ENCODE results near the gene METTL24. TPM values are rescaled to one million over a fixed set of nuclear protein-coding genes. Genes with fewer than 3 reads are reported as not detected.

The METTL24 gene
- total and polyA plus RNA-seq, 3 experiments from 2014 or later = 0.35 to 0.98 TPM; not detected in 1

- peaks cover 2 to 4% of the 10 kb centered on the region in 2 donors for H3K27me3 Mint-ChIP-seq
- ChIA-PET POLR2A (no interaction called here), CTCF (no interaction called here)
- H3K4me3 Mint-ChIP-seq = no peak overlapping the region
- no peaks in the 10 kb centered on the region for H3K27me3 ChIP-seq (ENCODE audit: insufficient read depth, low read length, poor library complexity, severe bottlenecking)
- H3K27ac ChIP-seq (ENCODE audit: low read depth, low read length) = no peak overlapping the region
- no peaks in the 10 kb centered on the region for H3K9me3 ChIP-seq (ENCODE audit: low read length)
- no peaks in the 10 kb centered on the region for H3K36me3 ChIP-seq (ENCODE audit: insufficient read depth, low read length)
- H3K9me3 Mint-ChIP-seq = no peaks in the 10 kb centered on the region
- DNase-seq = no peak
- no peaks in the 10 kb centered on the region for H3K4me1 ChIP-seq (ENCODE audit: insufficient read depth, low read length)
- no peaks in the 10 kb centered on the region for H3K4me1 Mint-ChIP-seq
- H3K36me3 Mint-ChIP-seq = no peaks in the 10 kb centered on the region
- H3K27ac Mint-ChIP-seq = no peak overlapping the region
- H3K4me3 ChIP-seq (ENCODE audit: low read length) = no peak overlapping the region
Measured at GRCh38 chr6:110340392-110340965, 17.7 kb downstream of the METTL24 start.

GRCh38 chr6:110338820-110339470 is 19.2 kb downstream of the METTL24 start:
- Histone ChIP-seq H3K27me3 (ENCODE audit: insufficient read depth, low read length, poor library complexity, severe bottlenecking) (no peaks in the 10 kb centered on the region), H3K4me1 (ENCODE audit: insufficient read depth, low read length) (no peaks in the 10 kb centered on the region), H3K4me3 (ENCODE audit: low read length) (no peak overlapping the region), H3K27ac (ENCODE audit: low read depth, low read length) (no peak overlapping the region), H3K9me3 (ENCODE audit: low read length) (no peaks in the 10 kb centered on the region), H3K36me3 (ENCODE audit: insufficient read depth, low read length) (no peaks in the 10 kb centered on the region)
- no peak for DNase-seq
- H3K4me3 Mint-ChIP-seq = no peak overlapping the region
- H3K9me3 Mint-ChIP-seq = no peaks in the 10 kb centered on the region
- peaks cover 2 to 10% of the 10 kb centered on the region in 2 donors for H3K27me3 Mint-ChIP-seq
- POLR2A ChIA-PET = no interaction called here
- CTCF ChIA-PET = interaction anchor here (1.0 kb wide), 1 partner anchor 12 kb away, joined by 3 read pairs; no protein-coding TSS in a partner anchor
- H3K27ac Mint-ChIP-seq = no peak overlapping the region
- peaks cover 0 to 4% (median 0%) of the 10 kb centered on the region in 3 donors for H3K4me1 Mint-ChIP-seq
- H3K36me3 Mint-ChIP-seq = no peaks in the 10 kb centered on the region

- DNase-seq = no peak
- Histone ChIP-seq H3K36me3 (ENCODE audit: insufficient read depth, low read length) (no peaks in the 10 kb centered on the region), H3K27ac (ENCODE audit: low read depth, low read length) (no peak overlapping the region), H3K4me3 (ENCODE audit: low read length) (no peak overlapping the region), H3K9me3 (ENCODE audit: low read length) (no peaks in the 10 kb centered on the region), H3K4me1 (ENCODE audit: insufficient read depth, low read length) (no peaks in the 10 kb centered on the region), H3K27me3 (ENCODE audit: insufficient read depth, low read length, poor library complexity, severe bottlenecking) (no peaks in the 10 kb centered on the region)
- H3K36me3 Mint-ChIP-seq = no peaks in the 10 kb centered on the region
- ChIA-PET CTCF (interaction anchor here (1.3 kb wide), 1 partner anchor 18 kb away, joined by 3 read pairs; no protein-coding TSS in a partner anchor), POLR2A (no interaction called here)
- H3K4me3 Mint-ChIP-seq = no peak overlapping the region
- peaks cover 0 to 7% (median 0%) of the 10 kb centered on the region in 3 donors for H3K4me1 Mint-ChIP-seq
- H3K27ac Mint-ChIP-seq = no peak overlapping the region
- peaks cover 2 to 14% of the 10 kb centered on the region in 2 donors for H3K27me3 Mint-ChIP-seq
- H3K9me3 Mint-ChIP-seq = no peaks in the 10 kb centered on the region
Measured at GRCh38 chr6:110337486-110337885, 20.7 kb downstream of the METTL24 start.

GRCh38 chr6:110334423-110335180 is 23.5 kb downstream of the METTL24 start:
- Mint-ChIP-seq H3K4me3 (no peak overlapping the region), H3K9me3 (no peaks in the 10 kb centered on the region), H3K36me3 (no peaks in the 10 kb centered on the region), H3K4me1 (peaks cover 0 to 7% (median 0%) of the 10 kb centered on the region in 3 donors), H3K27ac (no peak overlapping the region), H3K27me3 (peaks cover 2 to 17% of the 10 kb centered on the region in 2 donors)
- no peaks in the 10 kb centered on the region for H3K4me1 ChIP-seq (ENCODE audit: insufficient read depth, low read length)
- no peaks in the 10 kb centered on the region for H3K9me3 ChIP-seq (ENCODE audit: low read length)
- no peaks in the 10 kb centered on the region for H3K36me3 ChIP-seq (ENCODE audit: insufficient read depth, low read length)
- H3K27me3 ChIP-seq (ENCODE audit: insufficient read depth, low read length, poor library complexity, severe bottlenecking) = no peaks in the 10 kb centered on the region
- DNase-seq = no peak
- CTCF ChIA-PET = no interaction called here
- H3K27ac ChIP-seq (ENCODE audit: low read depth, low read length) = no peak overlapping the region
- H3K4me3 ChIP-seq (ENCODE audit: low read length) = no peak overlapping the region
- POLR2A ChIA-PET = no interaction called here

GRCh38 chr6:110332281-110332680 is 25.9 kb downstream of the METTL24 start:
- Histone ChIP-seq H3K27me3 (ENCODE audit: insufficient read depth, low read length, poor library complexity, severe bottlenecking) (no peaks in the 10 kb centered on the region), H3K4me3 (ENCODE audit: low read length) (no peak overlapping the region), H3K4me1 (ENCODE audit: insufficient read depth, low read length) (no peaks in the 10 kb centered on the region), H3K9me3 (ENCODE audit: low read length) (no peaks in the 10 kb centered on the region), H3K36me3 (ENCODE audit: insufficient read depth, low read length) (no peaks in the 10 kb centered on the region), H3K27ac (ENCODE audit: low read depth, low read length) (no peak overlapping the region)
- H3K4me3 Mint-ChIP-seq = no peak overlapping the region
- no peaks in the 10 kb centered on the region for H3K36me3 Mint-ChIP-seq
- H3K27ac Mint-ChIP-seq = no peak overlapping the region
- no peaks in the 10 kb centered on the region for H3K9me3 Mint-ChIP-seq
- POLR2A ChIA-PET = no interaction called here
- H3K4me1 Mint-ChIP-seq = peaks cover 0 to 7% (median 0%) of the 10 kb centered on the region in 3 donors
- no peak for DNase-seq
- CTCF ChIA-PET = no interaction called here
- H3K27me3 Mint-ChIP-seq = peaks cover 2 to 17% of the 10 kb centered on the region in 2 donors

- DNase-seq = no peak
- Histone ChIP-seq H3K9me3 (ENCODE audit: low read length) (no peaks in the 10 kb centered on the region), H3K27me3 (ENCODE audit: insufficient read depth, low read length, poor library complexity, severe bottlenecking) (no peaks in the 10 kb centered on the region), H3K4me1 (ENCODE audit: insufficient read depth, low read length) (no peaks in the 10 kb centered on the region), H3K27ac (ENCODE audit: low read depth, low read length) (no peak overlapping the region), H3K4me3 (ENCODE audit: low read length) (no peak overlapping the region), H3K36me3 (ENCODE audit: insufficient read depth, low read length) (no peaks in the 10 kb centered on the region)
- Mint-ChIP-seq H3K27me3 (peaks cover 2 to 17% of the 10 kb centered on the region in 2 donors), H3K9me3 (no peaks in the 10 kb centered on the region), H3K27ac (no peak overlapping the region), H3K4me3 (no peak overlapping the region), H3K36me3 (no peaks in the 10 kb centered on the region), H3K4me1 (peaks cover 0 to 7% (median 0%) of the 10 kb centered on the region in 3 donors)
- ChIA-PET CTCF (no interaction called here), POLR2A (no interaction called here)
Measured at GRCh38 chr6:110331816-110332215, 26.3 kb downstream of the METTL24 start.

- no peaks in the 10 kb centered on the region for H3K9me3 Mint-ChIP-seq
- CTCF ChIA-PET = no interaction called here
- H3K4me1 ChIP-seq (ENCODE audit: insufficient read depth, low read length) = no peaks in the 10 kb centered on the region
- H3K4me1 Mint-ChIP-seq = peaks cover 0 to 7% (median 0%) of the 10 kb centered on the region in 3 donors
- H3K27me3 ChIP-seq (ENCODE audit: insufficient read depth, low read length, poor library complexity, severe bottlenecking) = no peaks in the 10 kb centered on the region
- DNase-seq = no peak
- no peaks in the 10 kb centered on the region for H3K36me3 Mint-ChIP-seq
- no peak overlapping the region for H3K27ac Mint-ChIP-seq
- POLR2A ChIA-PET = no interaction called here
- no peaks in the 10 kb centered on the region for H3K9me3 ChIP-seq (ENCODE audit: low read length)
- no peaks in the 10 kb centered on the region for H3K36me3 ChIP-seq (ENCODE audit: insufficient read depth, low read length)
- H3K27ac ChIP-seq (ENCODE audit: low read depth, low read length) = no peak overlapping the region
- H3K27me3 Mint-ChIP-seq = peaks cover 3 to 17% of the 10 kb centered on the region in 2 donors
- no peak overlapping the region for H3K4me3 Mint-ChIP-seq
- H3K4me3 ChIP-seq (ENCODE audit: low read length) = no peak overlapping the region
Measured at GRCh38 chr6:110331390-110331789, 26.8 kb downstream of the METTL24 start.

- Mint-ChIP-seq H3K36me3 (no peaks in the 10 kb centered on the region), H3K27me3 (peaks cover 3 to 11% of the 10 kb centered on the region in 2 donors), H3K27ac (no peak overlapping the region), H3K9me3 (no peaks in the 10 kb centered on the region), H3K4me1 (peaks cover 0 to 7% (median 0%) of the 10 kb centered on the region in 3 donors), H3K4me3 (no peak overlapping the region)
- no peaks in the 10 kb centered on the region for H3K4me1 ChIP-seq (ENCODE audit: insufficient read depth, low read length)
- no peak for DNase-seq
- no peaks in the 10 kb centered on the region for H3K36me3 ChIP-seq (ENCODE audit: insufficient read depth, low read length)
- POLR2A ChIA-PET = no interaction called here
- H3K27me3 ChIP-seq (ENCODE audit: insufficient read depth, low read length, poor library complexity, severe bottlenecking) = no peaks in the 10 kb centered on the region
- no peak overlapping the region for H3K4me3 ChIP-seq (ENCODE audit: low read length)
- H3K9me3 ChIP-seq (ENCODE audit: low read length) = no peaks in the 10 kb centered on the region
- H3K27ac ChIP-seq (ENCODE audit: low read depth, low read length) = no peak overlapping the region
- CTCF ChIA-PET = no interaction called here
Measured at GRCh38 chr6:110329714-110330436, 28.3 kb downstream of the METTL24 start.

Measured in CD8-positive, alpha-beta memory T cell (primary cell).